Liver (tissue), 9 donors: ENCODE data around the gene PARN. TPM values are rescaled to one million over a fixed set of nuclear protein-coding genes. Genes with fewer than 3 reads are reported as not detected.

ENCODE experiments used
- DNase-seq: peaks from one replicate; pipeline ENCODE4 v3.0.0-alpha.2; 2017; ENCODE audit warnings: low spot score
- H3K27ac ChIP-seq, 2 donors: one replicate each; pipeline ENCODE4 v1.7.0; 2013; ENCODE audit warnings: inconsistent platforms in 2 of 2, low read length in 2 of 2, control low read depth in 1 of 2, low read depth in 1 of 2, mild to moderate bottlenecking in 1 of 2
- H3K27me3 ChIP-seq, 4 donors: one replicate each; pipeline versions ENCODE4 v1.6.1 to v1.7.0; 2013; ENCODE audit warnings: low read length in 3 of 4, inconsistent platforms in 1 of 4, mild to moderate bottlenecking in 1 of 4, moderate library complexity in 1 of 4; ENCODE audit not compliant: control insufficient read depth in 4 of 4, insufficient read depth in 4 of 4
- H3K36me3 ChIP-seq, 4 donors: one replicate each; pipeline versions ENCODE4 v1.6.1 to v1.7.0; 2013; ENCODE audit warnings: low read length in 3 of 4, mild to moderate bottlenecking in 3 of 4, low read depth in 1 of 4, moderate library complexity in 1 of 4; ENCODE audit not compliant: control insufficient read depth in 4 of 4, insufficient read depth in 3 of 4
- H3K4me1 ChIP-seq, 4 donors: one replicate each; pipeline versions ENCODE4 v1.6.1 to v1.7.0; 2013; ENCODE audit warnings: low read length in 3 of 4, mild to moderate bottlenecking in 3 of 4, moderate library complexity in 1 of 4; ENCODE audit not compliant: control insufficient read depth in 4 of 4, insufficient read depth in 4 of 4
- H3K4me3 ChIP-seq, 3 donors: one replicate each; pipeline versions ENCODE4 v1.6.1 to v1.7.0; 2013; ENCODE audit warnings: low read length in 3 of 3, control low read depth in 1 of 3, low read depth in 1 of 3, mild to moderate bottlenecking in 1 of 3
- H3K9ac ChIP-seq, 2 donors: one replicate each; pipeline ENCODE4 v1.7.0; 2013; ENCODE audit warnings: low read length in 2 of 2, mild to moderate bottlenecking in 2 of 2, moderate library complexity in 2 of 2, control low read depth in 1 of 2, low read depth in 1 of 2
- H3K9me3 ChIP-seq, 4 donors: one replicate each; pipeline versions ENCODE4 v1.6.1 to v1.7.0; 2013; ENCODE audit warnings: low read length in 3 of 4; ENCODE audit not compliant: control insufficient read depth in 4 of 4
- ATF3 ChIP-seq: IDR thresholded peaks from 2 replicates; pipeline ENCODE4 v1.6.1; 2016; ENCODE audit warnings: antibody characterized with exemption
- CTCF ChIP-seq: fragments of 150-350 bp; IDR thresholded peaks from 2 replicates; pipeline ENCODE4 v1.5.1; 2017; ENCODE audit warnings: improper control_type of control experiment, low read depth, low read length; ENCODE audit not compliant: missing input control
- FOXA1 ChIP-seq: IDR thresholded peaks from 2 replicates; pipeline ENCODE4 v1.6.1; 2016; ENCODE audit warnings: antibody characterized with exemption
- FOXA2 ChIP-seq: IDR thresholded peaks from 2 replicates; pipeline ENCODE4 v1.6.1; 2016; ENCODE audit warnings: antibody characterized with exemption
- GABPA ChIP-seq, 2 donors: IDR thresholded peaks in 1 of 2; conservative IDR thresholded peaks in 1 of 2; 2 replicates each; pipeline ENCODE4 v1.6.1; 2016; ENCODE audit warnings: antibody characterized with exemption in 2 of 2, mild to moderate bottlenecking in 1 of 2, moderate library complexity in 1 of 2
- HNF4A ChIP-seq, 2 donors: conservative IDR thresholded peaks; 2 replicates each; pipeline ENCODE4 v1.6.1; 2016; ENCODE audit warnings: antibody characterized with exemption in 2 of 2, mild to moderate bottlenecking in 2 of 2
- HNF4G ChIP-seq: IDR thresholded peaks from 2 replicates; pipeline ENCODE4 v1.6.1; 2016; ENCODE audit warnings: antibody characterized with exemption
- JUND ChIP-seq, 2 donors: IDR thresholded peaks; 2 replicates each; pipeline ENCODE4 v1.6.1; 2016; ENCODE audit warnings: antibody characterized with exemption in 2 of 2
- MAX ChIP-seq: IDR thresholded peaks from 2 replicates; pipeline ENCODE4 v1.6.1; 2016; ENCODE audit warnings: antibody characterized with exemption
- NR2F2 ChIP-seq: IDR thresholded peaks from 2 replicates; pipeline ENCODE4 v1.6.1; 2016; ENCODE audit warnings: antibody characterized with exemption
- RAD21 ChIP-seq, 2 donors: IDR thresholded peaks; 2 replicates each; pipeline ENCODE4 v1.6.1; 2016; ENCODE audit warnings: antibody characterized with exemption in 2 of 2, mild to moderate bottlenecking in 2 of 2
- REST ChIP-seq: IDR thresholded peaks from 2 replicates; pipeline ENCODE4 v1.6.1; 2016; ENCODE audit warnings: antibody characterized with exemption, mild to moderate bottlenecking
- RXRA ChIP-seq, 2 donors: IDR thresholded peaks; 2 replicates each; pipeline ENCODE4 v1.6.1; 2017 to 2018; ENCODE audit warnings: antibody characterized with exemption in 2 of 2, mild to moderate bottlenecking in 1 of 2
- SP1 ChIP-seq: IDR thresholded peaks from 2 replicates; pipeline ENCODE4 v1.6.1; 2018; ENCODE audit warnings: antibody characterized with exemption, mild to moderate bottlenecking
- TAF1 ChIP-seq: conservative IDR thresholded peaks from 2 replicates; pipeline ENCODE4 v1.6.1; 2016; ENCODE audit warnings: antibody characterized with exemption, mild to moderate bottlenecking
- YY1 ChIP-seq: IDR thresholded peaks from 2 replicates; pipeline ENCODE4 v1.6.1; 2016; ENCODE audit warnings: antibody characterized with exemption, mild to moderate bottlenecking
- ZBTB33 ChIP-seq: IDR thresholded peaks from 2 replicates; pipeline ENCODE4 v1.6.1; 2016; ENCODE audit warnings: antibody characterized with exemption
- WGBS: extraction: QIAGEN DNeasy Blood & Tissue Kit; methylation state at CpG from one replicate; pipeline ENCODE4 v1.1.7; 2013; 5-methylcytosine and 5-hydroxymethylcytosine counted together
- polyA plus RNA-seq, 2 donors: library from polyadenylated mRNA; stranded (reverse) in 1 of 2; unstranded in 1 of 2; fragments of 200-250 nt in 1 of 2; fragments of >200 nt in 1 of 2; fragmentation: Nextera tagmentation in 1 of 2; extraction: Ambion mirVana in 1 of 2; gene quantifications; one replicate each; pipeline versions ENCODE4 v1.2.1 to v1.2.3, GENCODE V29; 2013 to 2015
- total RNA-seq, 2 donors: library from RNA; depleted of rRNA; stranded (reverse); fragments of >200 nt; gene quantifications; one replicate each; pipeline ENCODE4 v1.2.3, GENCODE V29; 2014
- donor health status: healthy.
- donor health status: healthy.
- donor health status: healthy.
- donor health status: healthy.
- donor health status: healthy.

The PARN gene
- total and polyA plus RNA-seq, 4 donors = 7.9 to 19.7 (median 9.7) TPM

GRCh38 chr16:14566599-14566998 is 63.5 kb downstream of the PARN start:
- Histone ChIP-seq H3K27me3 (no peaks in the 10 kb centered on the region), H3K36me3 (no peaks in the 10 kb centered on the region), H3K9ac (no peak overlapping the region), H3K9me3 (no peaks in the 10 kb centered on the region), H3K4me3 (no peak overlapping the region), H3K27ac (no peak overlapping the region), H3K4me1 (peaks cover 11 to 47% (median 46%) of the 10 kb centered on the region in 4 donors)
- TF ChIP-seq FOXA1 (no peak), ZBTB33 (no peak), YY1 (no peak), CTCF (no peak), JUND (IDR thresholded peaks at IDR 0.05) (no peak), NR2F2 (no peak), REST (no peak), TAF1 (no peak), HNF4A (conservative IDR thresholded peaks at IDR 0.05) (no peak), GABPA (IDR thresholded peaks at IDR 0.05 in 1 of 2, conservative IDR thresholded peaks at IDR 0.05 in 1 of 2) (no peak), RAD21 (IDR thresholded peaks at IDR 0.05) (no peak), ATF3 (no peak), RXRA (IDR thresholded peaks at IDR 0.05) (no peak), HNF4G (no peak), FOXA2 (no peak), MAX (no peak), SP1 (no peak)
- no peak for DNase-seq
- 76% methylated on average over 1 of the region's 1 CpG for WGBS

GRCh38 chr16:14565688-14566025 is 64.4 kb downstream of the PARN start:
- peaks cover 19 to 51% (median 49%) of the 10 kb centered on the region in 4 donors for H3K4me1 ChIP-seq
- DNase-seq = no peak
- no peaks in the 10 kb centered on the region for H3K27me3 ChIP-seq
- H3K27ac ChIP-seq = peak overlapping the region in 1 of 2 donors; percentile 83
- H3K4me3 ChIP-seq = no peak overlapping the region
- TF ChIP-seq CTCF (no peak), JUND (IDR thresholded peaks at IDR 0.05) (no peak), ATF3 (no peak)
- no peak overlapping the region for H3K9ac ChIP-seq
- H3K9me3 ChIP-seq = no peaks in the 10 kb centered on the region
- no peaks in the 10 kb centered on the region for H3K36me3 ChIP-seq
- WGBS = 89% methylated on average over 2 of the region's 2 CpGs
